ENCODE data around the gene THOC5.
"Not testable (repeated sequence)": the region's sequence is repeated elsewhere in the genome, so short reads cannot be mapped to it uniquely, and the experiment has no call there.

THOC5 gene

DNA sequence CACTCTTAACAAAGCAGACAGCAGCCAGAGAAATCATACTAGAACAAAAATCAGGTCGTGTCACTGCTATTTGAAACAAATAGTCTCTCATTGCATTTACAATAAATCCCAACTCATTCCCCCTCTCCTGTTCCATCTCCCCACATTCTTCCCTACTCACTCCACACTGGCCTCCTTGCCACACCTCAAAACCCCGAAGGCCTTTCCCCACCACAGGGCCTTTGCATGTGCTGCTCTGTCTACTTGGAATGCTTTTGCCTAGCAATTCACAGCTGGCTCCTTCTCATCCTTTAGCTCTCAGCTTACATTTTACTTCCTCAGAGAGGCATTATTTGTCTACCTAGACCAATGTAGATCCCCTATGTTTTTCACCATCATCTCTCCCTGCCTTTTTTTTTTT is 6.3 kb upstream of the THOC5 start:
- DNase-seq (ENCODE audit: low read depth): no peak

GRCh38 chr22:29559030-29559429 is 5.5 kb upstream of the THOC5 start:
- DNase-seq (ENCODE audit: low read depth): no peak

GRCh38 chr22:29555065-29555644 is 1.6 kb upstream of the THOC5 start:
- DNase-seq (ENCODE audit: low read depth): no peak

DNA sequence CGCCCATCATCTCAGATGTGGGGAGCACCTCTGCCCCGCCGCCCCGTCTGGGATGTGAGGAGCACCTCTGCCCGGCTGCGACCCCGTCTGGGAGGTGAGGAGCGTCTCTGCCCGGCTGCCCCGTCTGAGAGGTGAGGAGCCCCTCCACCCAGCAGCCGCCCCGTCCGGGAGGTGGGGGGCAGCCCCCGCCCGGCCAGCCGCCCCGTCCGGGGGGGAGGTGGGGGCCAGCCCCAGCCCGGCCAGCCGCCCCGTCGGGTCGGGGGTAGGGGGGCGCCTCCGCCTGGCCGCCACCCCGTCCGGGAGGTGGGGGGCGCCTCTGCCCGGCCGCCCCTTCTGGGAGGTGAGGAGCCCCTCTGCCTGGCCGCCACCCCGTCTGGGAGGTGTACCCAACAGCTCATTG is 1.2 kb downstream of the THOC5 start:
- not testable (repeated sequence) for DNase-seq (ENCODE audit: low read depth)

DNA sequence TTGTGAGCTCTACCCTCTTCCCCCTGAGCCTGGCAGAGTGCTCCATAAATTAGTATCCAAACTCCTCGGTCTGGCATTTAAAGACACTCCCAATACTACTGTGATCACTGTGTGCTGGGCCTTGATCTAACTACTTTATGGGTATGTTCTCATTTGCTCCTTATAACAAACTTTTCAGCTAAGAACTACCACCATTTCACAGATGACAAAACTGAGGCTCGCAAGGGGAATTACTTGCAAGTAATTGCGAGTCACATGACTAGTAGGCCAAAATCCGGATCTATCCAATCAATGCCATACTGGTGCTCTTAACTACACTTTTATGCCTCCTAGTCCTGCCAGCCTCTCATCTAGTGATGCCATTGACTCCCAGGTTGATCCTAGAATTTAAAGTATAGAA is 3.6 kb downstream of the THOC5 start:
- no peak for DNase-seq (ENCODE audit: low read depth)

GRCh38 chr22:29545045-29545444 is 8.5 kb downstream of the THOC5 start:
- DNase-seq (ENCODE audit: low read depth): not testable (repeated sequence)

GRCh38 chr22:29541845-29542244 is 11.7 kb downstream of the THOC5 start:
- DNase-seq (ENCODE audit: low read depth): no peak

- no peak for DNase-seq (ENCODE audit: low read depth)
Measured at GRCh38 chr22:29539105-29539504, 14.5 kb downstream of the THOC5 start.

DNA sequence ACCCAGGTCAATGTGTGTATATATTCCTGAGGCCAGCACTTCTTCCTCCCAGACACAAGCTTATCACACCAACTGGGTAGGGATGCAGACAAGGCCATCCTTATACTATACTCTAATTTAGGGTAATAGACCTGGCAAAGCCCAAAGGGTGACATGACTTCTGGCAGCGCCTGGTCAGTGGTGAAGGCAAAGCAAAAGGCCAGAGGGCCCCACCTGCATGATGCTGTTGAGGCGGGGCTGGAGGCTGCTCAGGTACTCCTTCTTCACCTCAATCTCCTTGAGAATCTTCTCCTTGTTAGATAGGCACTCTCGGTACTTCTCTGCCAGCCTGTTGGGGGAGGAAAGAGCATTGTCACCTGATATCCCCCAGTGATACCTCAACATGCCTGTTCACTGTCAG is 17.1 kb downstream of the THOC5 start:
- DNase-seq (ENCODE audit: low read depth): no peak

GRCh38 chr22:29531419-29531818 is 22.1 kb downstream of the THOC5 start:
- DNase-seq (ENCODE audit: low read depth): no peak

DNA sequence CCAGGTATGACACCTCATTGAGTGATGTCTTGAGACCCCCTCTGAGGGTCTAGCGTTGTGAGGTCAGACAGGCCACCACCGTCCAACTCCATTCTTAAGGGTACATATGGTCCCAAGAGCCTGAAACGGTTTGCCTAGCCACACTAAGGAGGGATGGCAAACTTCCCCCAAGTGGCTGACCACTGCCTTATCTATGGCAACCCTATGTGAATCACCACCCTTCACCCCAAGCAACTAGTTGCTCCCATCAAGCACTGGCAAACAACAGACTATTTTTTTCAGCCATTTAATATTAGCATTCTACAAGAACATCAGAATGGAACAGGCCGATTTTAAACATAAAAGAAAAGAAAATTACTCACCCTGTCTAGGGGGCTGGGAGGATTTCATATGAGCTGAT is 22.8 kb downstream of the THOC5 start:
- no peak for DNase-seq (ENCODE audit: low read depth)

DNA sequence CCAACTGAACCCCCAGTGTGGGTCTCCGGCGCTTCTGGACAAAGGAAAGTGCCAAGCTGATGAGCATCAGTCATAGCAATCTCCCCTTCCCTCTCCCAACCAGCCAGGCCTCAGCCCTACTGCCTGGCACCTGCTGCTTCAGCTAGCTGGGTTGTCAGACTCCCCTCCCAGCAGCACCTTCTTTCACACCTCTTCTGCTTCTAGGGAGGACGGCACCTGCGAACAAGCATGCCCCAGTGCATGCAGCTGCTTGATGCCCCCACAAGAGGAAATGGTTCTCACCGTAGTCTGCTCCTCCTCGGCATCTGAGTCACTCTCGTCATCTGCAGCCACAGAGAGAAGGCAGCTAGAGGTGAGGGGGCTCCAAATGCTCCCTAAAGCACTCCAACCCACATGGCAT is 25.4 kb downstream of the THOC5 start:
- DNase-seq (ENCODE audit: low read depth): no peak

DNA sequence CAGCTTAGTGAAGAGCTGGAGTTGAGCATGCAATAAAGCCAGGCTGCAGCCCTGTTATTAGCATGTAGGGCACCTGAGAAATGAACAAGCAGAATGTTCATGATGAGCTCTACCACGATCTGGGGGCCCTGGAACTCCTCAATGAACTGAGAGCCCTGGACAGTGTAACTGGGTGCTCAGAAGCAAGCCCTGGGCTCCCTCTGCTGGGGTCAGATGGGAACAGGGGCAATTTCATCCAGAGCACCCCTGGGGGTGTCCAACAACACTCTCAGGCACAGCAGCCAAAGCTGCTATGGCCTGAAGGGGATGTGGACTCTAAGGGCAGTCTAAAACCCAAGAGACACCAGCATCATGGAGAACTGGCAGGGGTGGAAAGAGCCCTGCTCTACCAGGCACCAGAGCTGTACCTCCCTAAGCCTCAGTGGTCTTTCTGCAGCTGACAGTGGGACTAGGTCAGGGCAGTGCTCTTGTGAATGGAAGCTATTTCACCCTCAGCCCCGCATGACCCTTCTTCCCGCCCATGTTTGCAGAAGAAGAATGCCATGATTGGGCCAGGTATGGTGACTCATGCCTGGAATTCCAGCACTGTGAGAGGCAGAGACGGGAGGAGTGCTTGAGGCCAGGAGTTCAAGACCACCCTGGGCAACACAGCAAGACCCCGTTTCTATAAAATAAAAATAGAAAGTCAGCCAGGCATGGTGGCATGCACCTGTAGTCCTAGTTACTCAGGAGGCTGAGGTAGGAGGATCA is 28.9 kb downstream of the THOC5 start:
- no peak for DNase-seq (ENCODE audit: low read depth)

- DNase-seq (ENCODE audit: low read depth): no peak
Measured at GRCh38 chr22:29523761-29524160, 29.8 kb downstream of the THOC5 start.

GRCh38 chr22:29521526-29521925 is 32.0 kb downstream of the THOC5 start:
- no peak for DNase-seq (ENCODE audit: low read depth)

DNA sequence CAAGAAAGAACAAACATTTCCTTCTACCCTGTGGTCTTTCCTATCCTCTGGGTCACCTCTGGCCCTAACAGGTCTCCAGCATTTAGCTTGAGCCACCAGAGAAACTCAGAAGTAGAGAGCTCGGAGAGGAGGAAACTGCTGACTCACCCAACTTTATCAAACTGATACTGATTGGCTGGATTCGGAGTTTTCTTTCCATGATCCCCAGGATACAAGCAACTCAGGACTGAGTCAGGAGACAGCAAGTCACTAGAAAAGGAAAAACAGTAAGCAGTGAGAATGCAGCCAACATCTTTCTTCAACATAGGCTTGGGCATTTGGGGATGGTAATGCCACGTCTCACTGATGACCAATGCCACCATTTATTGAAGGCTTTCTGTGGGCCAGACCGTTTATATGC is 32.7 kb downstream of the THOC5 start:
- no peak for DNase-seq (ENCODE audit: low read depth)

DNA sequence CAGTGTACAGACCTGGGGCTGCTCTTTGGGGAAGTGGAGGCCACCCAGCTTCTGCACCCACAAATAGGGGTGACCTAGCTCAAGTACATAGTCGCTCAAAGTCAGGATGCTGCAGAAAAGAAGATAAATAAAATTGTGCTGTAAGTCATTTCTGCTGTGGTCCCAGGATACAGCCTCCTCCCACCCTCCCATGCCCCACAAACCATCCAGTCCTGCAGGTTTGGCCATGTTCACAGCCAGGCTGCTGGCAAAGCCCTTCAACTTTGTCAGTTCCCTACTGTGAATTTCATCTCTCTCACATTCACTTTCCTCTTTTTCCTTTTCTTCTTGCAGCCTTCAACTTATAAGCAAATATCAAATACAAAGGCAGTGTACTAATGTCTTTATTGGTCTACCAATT is 33.6 kb downstream of the THOC5 start:
- DNase-seq (ENCODE audit: low read depth): no peak

- DNase-seq (ENCODE audit: low read depth): no peak
Measured at GRCh38 chr22:29518427-29518826, 35.1 kb downstream of the THOC5 start.

DNA sequence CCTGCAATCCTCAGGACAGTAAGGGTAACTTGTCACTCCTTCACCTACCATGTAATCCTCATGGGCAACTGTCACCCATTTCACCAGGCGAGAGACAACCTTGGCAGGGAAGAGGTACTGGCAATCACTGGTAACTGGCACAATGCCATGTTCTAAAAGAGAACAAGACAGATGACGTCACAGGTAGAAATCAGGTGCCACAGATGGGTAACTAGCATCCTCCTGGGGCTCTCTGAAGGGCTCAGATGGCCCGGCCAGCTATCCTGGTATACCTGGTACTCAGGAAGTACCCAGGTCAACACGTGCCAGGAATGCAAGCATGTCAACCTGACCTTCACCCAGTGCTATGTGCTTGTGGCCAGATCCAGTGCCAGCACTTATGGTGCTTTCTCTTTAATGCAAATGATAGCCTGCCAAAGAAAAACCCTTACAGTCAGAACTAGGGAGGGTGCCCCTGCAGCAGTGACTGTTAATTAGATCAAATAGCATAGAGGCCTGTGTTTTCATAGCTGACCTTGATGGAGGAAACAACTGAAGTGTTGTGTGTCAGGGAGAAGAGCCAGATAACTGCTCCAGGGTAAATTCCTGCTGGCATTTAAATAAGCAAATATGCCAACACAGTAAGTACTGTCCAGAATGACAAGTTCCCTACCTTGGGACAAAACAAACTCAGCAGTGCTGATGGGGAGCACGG is 36.2 kb downstream of the THOC5 start:
- no peak for DNase-seq (ENCODE audit: low read depth)

DNA sequence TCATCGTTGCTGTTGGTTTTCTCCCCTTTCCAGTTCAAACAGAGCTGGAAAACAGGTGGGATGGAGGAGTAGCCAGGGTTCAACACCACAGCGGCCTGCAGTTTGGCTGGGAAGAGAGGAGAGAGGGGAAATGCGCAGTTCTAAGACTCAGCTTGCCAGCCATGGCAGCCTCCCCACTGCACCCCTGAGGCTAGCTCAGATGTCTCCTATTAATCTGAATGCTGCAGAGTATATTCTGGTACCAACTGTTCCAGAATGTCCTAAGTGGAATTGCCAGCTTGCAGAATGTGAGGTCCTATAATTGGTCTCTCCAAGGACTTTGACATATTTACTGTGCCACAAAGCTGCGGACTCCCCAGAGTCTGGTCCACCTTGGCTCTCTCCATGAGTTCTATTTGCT is 41.5 kb downstream of the THOC5 start:
- DNase-seq (ENCODE audit: low read depth): no peak

DNA sequence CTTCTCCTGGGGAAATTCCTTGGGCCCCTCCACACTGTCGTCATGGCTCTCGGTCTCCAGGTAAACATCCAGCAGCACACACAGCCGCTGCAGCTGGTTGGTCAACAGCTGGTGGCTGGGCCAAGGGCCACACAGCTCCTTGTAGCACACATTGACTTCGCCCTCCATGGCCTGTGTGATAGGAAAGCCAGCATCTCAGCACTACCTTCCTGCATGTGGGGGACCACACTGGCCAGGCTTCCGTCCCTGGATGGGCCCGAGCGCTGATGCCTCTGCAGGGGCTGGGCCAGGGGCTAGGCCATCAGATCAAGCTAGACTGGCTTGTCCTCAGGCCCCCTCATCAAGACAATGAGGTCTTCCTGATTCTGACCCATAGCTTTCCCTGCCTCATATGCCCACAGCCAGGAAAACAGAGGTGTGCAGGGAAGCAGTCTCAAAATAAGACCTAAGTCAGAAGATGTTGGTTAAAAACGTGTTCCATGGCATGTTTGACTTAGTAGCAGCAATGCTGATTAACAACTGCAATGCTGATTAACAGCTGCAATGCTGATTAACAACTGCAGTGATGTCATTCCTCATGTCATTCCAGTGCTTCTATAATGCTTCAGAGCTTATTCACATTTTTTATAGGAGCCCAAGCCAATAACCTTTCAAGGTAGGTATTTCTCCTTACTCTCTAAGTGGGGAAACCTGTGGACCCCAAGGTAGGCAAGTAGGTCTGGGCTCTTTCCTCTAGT is 42.3 kb downstream of the THOC5 start:
- no peak for DNase-seq (ENCODE audit: low read depth)

- DNase-seq (ENCODE audit: low read depth): no peak
Measured at GRCh38 chr22:29510542-29510941, 43.0 kb downstream of the THOC5 start.

DNA sequence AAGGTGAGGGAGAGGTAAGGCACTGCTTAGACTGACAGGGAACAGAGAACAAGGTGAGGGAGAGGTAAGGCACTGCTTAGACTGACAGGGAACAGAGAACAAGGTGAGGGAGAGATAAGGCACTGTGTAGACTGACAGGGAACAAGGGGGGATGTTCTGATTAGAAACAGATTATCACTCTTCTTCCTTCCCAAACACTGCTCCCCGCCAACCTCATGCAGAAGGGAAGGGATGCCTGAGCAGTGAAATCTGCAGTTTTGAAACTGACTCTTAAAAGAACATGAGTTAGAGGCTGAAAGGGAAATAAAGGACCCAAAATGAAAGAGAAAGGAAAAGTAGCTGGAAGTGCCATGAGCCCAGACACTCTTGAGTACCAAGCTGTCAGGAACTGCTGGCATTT is 43.7 kb downstream of the THOC5 start:
- DNase-seq (ENCODE audit: low read depth): no peak

All from fibroblast of the conjunctiva (primary cell).